IPS DF 4.7 (cell line): ENCODE results near the gene PPP2R2B.

Experiments used
- DNase-seq: peaks from one replicate; pipeline ENCODE4 v3.0.0-alpha.2; 2013; ENCODE audit warnings: low spot score; ENCODE audit errors: extremely low read depth

PPP2R2B gene

GRCh38 chr5:146660376-146660960, 218.1 kb downstream of the PPP2R2B start:
- no peak for DNase-seq

- DNase-seq, result no peak
Observed at GRCh38 chr5:146659961-146660360, 218.6 kb downstream of the PPP2R2B start.

GRCh38 chr5:146656703-146657102, 221.9 kb downstream of the PPP2R2B start:
- DNase-seq, result no peak

- DNase-seq, result no peak
Observed at GRCh38 chr5:146653560-146653959, 225.0 kb downstream of the PPP2R2B start.

- DNase-seq, result no peak
Observed at GRCh38 chr5:146652547-146652946, 226.0 kb downstream of the PPP2R2B start.

- DNase-seq, result no peak
Observed at GRCh38 chr5:146647656-146648199, 230.8 kb downstream of the PPP2R2B start.

- no peak for DNase-seq
Observed at GRCh38 chr5:146646441-146646840, 232.1 kb downstream of the PPP2R2B start.

GRCh38 chr5:146645342-146645741, 233.2 kb downstream of the PPP2R2B start:
- no peak for DNase-seq

GRCh38 chr5:146644831-146645230, 233.7 kb downstream of the PPP2R2B start:
- no peak for DNase-seq

- DNase-seq, result no peak
Observed at GRCh38 chr5:146643776-146644175, 234.8 kb downstream of the PPP2R2B start.

GRCh38 chr5:146642410-146642809, 236.1 kb downstream of the PPP2R2B start:
- DNase-seq, result no peak

- no peak for DNase-seq
Observed at GRCh38 chr5:146641941-146642340, 236.6 kb downstream of the PPP2R2B start.

GRCh38 chr5:146640285-146640896, 238.2 kb downstream of the PPP2R2B start:
- DNase-seq, result no peak

- no peak for DNase-seq
Observed at GRCh38 chr5:146635443-146635842, 243.1 kb downstream of the PPP2R2B start.

GRCh38 chr5:146633323-146633764, 245.2 kb downstream of the PPP2R2B start:
- DNase-seq, result no peak

- no peak for DNase-seq
Observed at GRCh38 chr5:146632620-146633322, 245.8 kb downstream of the PPP2R2B start.

- no peak for DNase-seq
Observed at GRCh38 chr5:146630472-146630871, 248.1 kb downstream of the PPP2R2B start.

- no peak for DNase-seq
Observed at GRCh38 chr5:146628950-146629349, 249.6 kb downstream of the PPP2R2B start.

- DNase-seq, result no peak
Observed at GRCh38 chr5:146626936-146627335, 251.6 kb downstream of the PPP2R2B start.

- DNase-seq, result no peak
Observed at GRCh38 chr5:146624179-146624578, 254.4 kb downstream of the PPP2R2B start.

- DNase-seq, result no peak
Observed at GRCh38 chr5:146623666-146624065, 254.9 kb downstream of the PPP2R2B start.

- no peak for DNase-seq
Observed at GRCh38 chr5:146623009-146623408, 255.5 kb downstream of the PPP2R2B start.
